H9 (cell line): Measurements from ENCODE around the gene TGIF1. TPM values are rescaled to one million over a fixed set of nuclear protein-coding genes. Genes with fewer than 3 reads are reported as not detected.
A peak's percentile ranks its signal among the peaks of the same experiment; 100 is the strongest.

Experiments
- DNase-seq: peaks from one replicate; pipeline ENCODE4 v3.0.0-alpha.2; 2017
- H2AFZ ChIP-seq: one replicate; pipeline ENCODE4 v1.6.1; 2013; ENCODE audit warnings: mild to moderate bottlenecking, low read length, control low read depth, moderate library complexity
- H2AK5ac ChIP-seq: 2 replicates; pipeline ENCODE4 v1.6.1; 2013; ENCODE audit warnings: low read length, control low read depth, mixed read lengths; ENCODE audit not compliant: insufficient read length
- H2BK120ac ChIP-seq: one replicate; pipeline ENCODE4 v1.6.1; 2013; ENCODE audit warnings: low read depth, mild to moderate bottlenecking, low read length, control low read depth, inconsistent platforms; ENCODE audit not compliant: poor library complexity, severe bottlenecking
- H2BK12ac ChIP-seq: 2 replicates; pipeline ENCODE4 v1.6.1; 2013; ENCODE audit warnings: low read length, control low read depth, mixed read lengths, low read depth; ENCODE audit not compliant: insufficient read length
- H2BK15ac ChIP-seq: 2 replicates; pipeline ENCODE4 v1.6.1; 2013; ENCODE audit warnings: low read depth, low read length, control low read depth
- H2BK20ac ChIP-seq: one replicate; pipeline ENCODE4 v1.6.1; 2013; ENCODE audit warnings: low read depth, mild to moderate bottlenecking, low read length, control low read depth, inconsistent platforms; ENCODE audit not compliant: poor library complexity, severe bottlenecking
- H2BK5ac ChIP-seq: 2 replicates; pipeline ENCODE4 v1.6.1; 2013; ENCODE audit warnings: low read length, control low read depth, mixed read lengths; ENCODE audit not compliant: insufficient read length
- H3K14ac ChIP-seq: 2 replicates; pipeline ENCODE4 v1.6.1; 2013; ENCODE audit warnings: low read length, control low read depth; ENCODE audit not compliant: insufficient read depth
- H3K18ac ChIP-seq: 2 replicates; pipeline ENCODE4 v1.6.1; 2013; ENCODE audit warnings: low read depth, mild to moderate bottlenecking, mixed read lengths, low read length, control low read depth; ENCODE audit not compliant: insufficient read length
- H3K23ac ChIP-seq: 2 replicates; pipeline ENCODE4 v1.6.1; 2013; ENCODE audit warnings: low read length, control low read depth, mixed read lengths, low read depth; ENCODE audit not compliant: insufficient read length
- H3K23me2 ChIP-seq: 2 replicates; pipeline ENCODE4 v1.6.1; 2013; ENCODE audit warnings: low read depth, mild to moderate bottlenecking, mixed read lengths, low read length, control low read depth; ENCODE audit not compliant: insufficient read length, poor library complexity, severe bottlenecking
- H3K27ac ChIP-seq: 2 replicates; pipeline ENCODE4 v1.5.1; 2013; ENCODE audit warnings: low read length, control low read depth, mixed read lengths, low read depth; ENCODE audit not compliant: insufficient read length
- H3K27me3 ChIP-seq: 2 replicates; pipeline ENCODE4 v1.6.1; 2013; ENCODE audit warnings: low read length, control low read depth, inconsistent platforms; ENCODE audit not compliant: insufficient read depth
- H3K4ac ChIP-seq: 2 replicates; pipeline ENCODE4 v1.6.1; 2013; ENCODE audit warnings: low read depth, mild to moderate bottlenecking, control low read depth, inconsistent platforms, low read length, moderate library complexity
- H3K4me1 ChIP-seq: 2 replicates; pipeline ENCODE4 v1.6.1; 2013; ENCODE audit warnings: low read length, control low read depth, inconsistent platforms; ENCODE audit not compliant: insufficient read depth
- H3K4me2 ChIP-seq: 2 replicates; pipeline ENCODE4 v1.6.1; 2013; ENCODE audit warnings: low read length, control low read depth, mixed read lengths; ENCODE audit not compliant: insufficient read length, insufficient read depth
- H3K56ac ChIP-seq: 2 replicates; pipeline ENCODE4 v1.6.1; 2013; ENCODE audit warnings: low read depth, mild to moderate bottlenecking, mixed read lengths, low read length, control low read depth; ENCODE audit not compliant: insufficient read length
- H3K79me1 ChIP-seq: 2 replicates; pipeline ENCODE4 v1.6.1; 2013; ENCODE audit warnings: low read depth, mild to moderate bottlenecking, moderate library complexity, low read length, control low read depth, inconsistent platforms; ENCODE audit not compliant: insufficient read depth, poor library complexity, severe bottlenecking
- H3K79me2 ChIP-seq: 2 replicates; pipeline ENCODE4 v1.6.1; 2013; ENCODE audit warnings: low read length, control low read depth, inconsistent platforms; ENCODE audit not compliant: insufficient read depth
- H3K9ac ChIP-seq: 2 replicates; pipeline ENCODE4 v1.6.1; 2013; ENCODE audit warnings: low read length, control low read depth, mixed read lengths; ENCODE audit not compliant: insufficient read length; ENCODE audit errors: extremely low read depth
- H3K9me3 ChIP-seq: one replicate; pipeline ENCODE4 v1.6.1; 2013; ENCODE audit warnings: low read depth, low read length, inconsistent platforms; ENCODE audit not compliant: control insufficient read depth
- H3T11ph ChIP-seq: one replicate; pipeline ENCODE4 v1.6.1; 2013; ENCODE audit warnings: mild to moderate bottlenecking, low read length, control low read depth, inconsistent platforms
- H4K20me1 ChIP-seq: one replicate; pipeline ENCODE4 v1.6.1; 2013; ENCODE audit not compliant: control insufficient read depth, insufficient read length, insufficient read depth
- H4K5ac ChIP-seq: 2 replicates; pipeline ENCODE4 v1.6.1; 2013; ENCODE audit warnings: low read depth, mild to moderate bottlenecking, mixed read lengths, low read length, control low read depth; ENCODE audit not compliant: insufficient read length
- H4K8ac ChIP-seq: replicated peaks from 2 replicates; pipeline ENCODE4 v1.6.1; 2013; ENCODE audit warnings: low read length, control low read depth, mixed read lengths, low read depth; ENCODE audit not compliant: insufficient read length
- H4K91ac ChIP-seq: 2 replicates; pipeline ENCODE4 v1.6.1; 2013; ENCODE audit warnings: low read depth, mild to moderate bottlenecking, moderate library complexity, mixed read lengths, low read length, control low read depth; ENCODE audit not compliant: insufficient read length
- H3K27ac Mint-ChIP-seq, 3 experiments: 2 replicates in 2 of 3; 3 replicates in 1 of 3; pipeline ENCODE4 v1.8.0; 2020 to 2021; ENCODE audit warnings: mixed read lengths in 3 of 3, mild to moderate bottlenecking in 1 of 3, moderate library complexity in 1 of 3
- H3K27me3 Mint-ChIP-seq: 2 replicates; pipeline ENCODE4 v1.8.0; 2021; ENCODE audit warnings: low read depth, mild to moderate bottlenecking, moderate library complexity, mixed read lengths
- H3K36me3 Mint-ChIP-seq, 3 experiments: 2 replicates in 2 of 3; 3 replicates in 1 of 3; pipeline ENCODE4 v1.8.0; 2020 to 2021; ENCODE audit warnings: low read depth in 3 of 3, mixed read lengths in 3 of 3; ENCODE audit not compliant: insufficient read depth in 1 of 3
- H3K4me1 Mint-ChIP-seq, 2 experiments: 2 replicates each; pipeline ENCODE4 v1.8.0; 2020; ENCODE audit warnings: mixed read lengths in 2 of 2
- H3K4me3 Mint-ChIP-seq, 2 experiments: 2 replicates in 1 of 2; 3 replicates in 1 of 2; pipeline ENCODE4 v1.8.0; 2020 to 2021; ENCODE audit warnings: mild to moderate bottlenecking in 2 of 2, mixed read lengths in 2 of 2, moderate library complexity in 1 of 2
- H3K9me3 Mint-ChIP-seq, 2 experiments: 2 replicates in 1 of 2; 3 replicates in 1 of 2; pipeline ENCODE4 v1.8.0; 2020; ENCODE audit warnings: mild to moderate bottlenecking in 2 of 2, mixed read lengths in 2 of 2, moderate library complexity in 1 of 2
- WGBS: extraction: QIAGEN DNeasy Blood & Tissue Kit; methylation state at CpG from one replicate; pipeline ENCODE4 v1.1.7; 2013; ENCODE audit warnings: missing lambda C conversion rate, low lambda C conversion rate, mixed read lengths; ENCODE audit not compliant: insufficient read length; ENCODE audit errors: extremely low coverage; 5-methylcytosine and 5-hydroxymethylcytosine counted together
- total RNA-seq: library from RNA; stranded (reverse); gene quantifications from 2 replicates; pipeline ENCODE4 v1.2.1, GENCODE V29; 2021
- TF ChIP-seq, protein P1 (sequence below): fragments of 200-600 bp; sonication (generic); conservative IDR thresholded peaks from 3 replicates; pipeline ENCODE4 v1.8.0; 2021; ENCODE audit warnings: antibody characterized with exemption, mild to moderate bottlenecking

TGIF1 gene
- total RNA-seq, 1 experiment from 2014 or later: 261 TPM

DNA sequence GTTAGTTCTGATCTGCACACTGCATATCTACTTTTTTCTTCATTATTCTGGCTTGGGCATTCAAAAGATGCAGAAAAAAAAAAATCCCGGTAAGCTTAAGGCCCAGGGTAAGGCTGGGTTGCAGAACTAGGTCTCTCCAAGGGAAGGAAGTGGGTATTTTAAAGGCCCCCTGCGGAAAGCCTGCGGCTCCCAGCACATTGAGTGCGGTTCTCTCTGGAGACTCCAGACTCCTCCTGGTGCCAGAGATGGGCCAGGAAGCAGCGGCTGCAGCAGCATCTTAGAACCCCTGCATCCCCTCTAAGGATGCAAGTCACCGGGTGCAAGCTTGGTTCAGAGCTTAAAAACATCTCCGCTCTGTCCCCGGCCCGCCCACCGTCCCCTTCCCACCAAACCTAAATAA is 49.5 kb downstream of the TGIF1 start:
- no peaks in the 10 kb centered on the region for H3K79me2 ChIP-seq
- TF ChIP-seq, protein P1, sequence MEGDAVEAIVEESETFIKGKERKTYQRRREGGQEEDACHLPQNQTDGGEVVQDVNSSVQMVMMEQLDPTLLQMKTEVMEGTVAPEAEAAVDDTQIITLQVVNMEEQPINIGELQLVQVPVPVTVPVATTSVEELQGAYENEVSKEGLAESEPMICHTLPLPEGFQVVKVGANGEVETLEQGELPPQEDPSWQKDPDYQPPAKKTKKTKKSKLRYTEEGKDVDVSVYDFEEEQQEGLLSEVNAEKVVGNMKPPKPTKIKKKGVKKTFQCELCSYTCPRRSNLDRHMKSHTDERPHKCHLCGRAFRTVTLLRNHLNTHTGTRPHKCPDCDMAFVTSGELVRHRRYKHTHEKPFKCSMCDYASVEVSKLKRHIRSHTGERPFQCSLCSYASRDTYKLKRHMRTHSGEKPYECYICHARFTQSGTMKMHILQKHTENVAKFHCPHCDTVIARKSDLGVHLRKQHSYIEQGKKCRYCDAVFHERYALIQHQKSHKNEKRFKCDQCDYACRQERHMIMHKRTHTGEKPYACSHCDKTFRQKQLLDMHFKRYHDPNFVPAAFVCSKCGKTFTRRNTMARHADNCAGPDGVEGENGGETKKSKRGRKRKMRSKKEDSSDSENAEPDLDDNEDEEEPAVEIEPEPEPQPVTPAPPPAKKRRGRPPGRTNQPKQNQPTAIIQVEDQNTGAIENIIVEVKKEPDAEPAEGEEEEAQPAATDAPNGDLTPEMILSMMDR: 0 out of 3 replicates have a peak, but pooled peaks have one; percentile 19
- H3K4ac ChIP-seq: no peak overlapping the region
- no peaks in the 10 kb centered on the region; the same call in 1 of the 2 replicates for H3K4me1 ChIP-seq
- H3K23ac ChIP-seq: no peak overlapping the region
- H3K9ac ChIP-seq: no peak overlapping the region
- H4K5ac ChIP-seq: no peak overlapping the region
- no peak overlapping the region for H2BK120ac ChIP-seq
- H2BK5ac ChIP-seq: no peak overlapping the region
- DNase-seq: peak; percentile 64
- H3K18ac ChIP-seq: no peak overlapping the region
- no peak overlapping the region; the same call in 1 of the 2 replicates for H3K14ac ChIP-seq
- Mint-ChIP-seq H3K4me1 (peaks cover 25 to 28% of the 10 kb centered on the region in 2 experiments), H3K27me3 (peaks cover 20% of the 10 kb centered on the region), H3K9me3 (no peaks in the 10 kb centered on the region), H3K27ac (no peak overlapping the region; a peak in 1 of 7 replicates), H3K36me3 (no peaks in the 10 kb centered on the region), H3K4me3 (peak overlapping the region; percentile 66 to 81)
- H3K9me3 ChIP-seq: no peaks in the 10 kb centered on the region
- no peak overlapping the region for H4K8ac ChIP-seq
- H2AFZ ChIP-seq: no peak overlapping the region
- H2AK5ac ChIP-seq: no peak overlapping the region
- H2BK20ac ChIP-seq: no peak overlapping the region
- H3K4me2 ChIP-seq: peak overlapping the region; percentile 55
- H3K27ac ChIP-seq: no peak overlapping the region
- no peaks in the 10 kb centered on the region for H3K79me1 ChIP-seq
- no peaks in the 10 kb centered on the region; the same call in 1 of the 2 replicates for H3K27me3 ChIP-seq
- no peak overlapping the region for H4K91ac ChIP-seq
- no peak overlapping the region for H3K56ac ChIP-seq
- no peak overlapping the region for H3T11ph ChIP-seq
- no peak overlapping the region for H2BK15ac ChIP-seq
- no CpG with 5 or more reads among the region's 10 CpGs for WGBS
- peaks cover 6% of the 10 kb centered on the region for H3K23me2 ChIP-seq
- no peaks in the 10 kb centered on the region for H4K20me1 ChIP-seq
- H2BK12ac ChIP-seq: no peak overlapping the region
